Measurements from ENCODE around the gene TMEM221.

TMEM221 gene

DNA sequence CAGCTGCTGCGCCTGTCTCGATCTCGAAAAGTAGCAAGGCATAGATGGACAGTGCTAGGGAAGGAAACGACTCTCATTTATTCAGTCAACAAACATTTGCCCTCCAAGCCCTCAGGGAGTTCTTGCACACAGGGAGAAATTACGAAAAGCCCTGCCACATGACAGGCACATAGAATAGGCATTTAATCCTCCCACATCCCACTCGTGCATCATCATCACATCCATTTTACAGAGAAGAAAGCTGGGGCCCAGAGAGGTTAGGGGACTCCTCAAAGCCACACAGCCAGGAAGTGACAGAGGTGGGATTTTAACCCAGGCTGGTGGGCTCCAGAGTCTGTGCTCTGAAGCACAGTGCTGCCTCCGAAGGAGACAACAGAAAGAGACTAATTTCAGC, 11.6 kb downstream of the TMEM221 start:
- no peak for DNase-seq

DNA sequence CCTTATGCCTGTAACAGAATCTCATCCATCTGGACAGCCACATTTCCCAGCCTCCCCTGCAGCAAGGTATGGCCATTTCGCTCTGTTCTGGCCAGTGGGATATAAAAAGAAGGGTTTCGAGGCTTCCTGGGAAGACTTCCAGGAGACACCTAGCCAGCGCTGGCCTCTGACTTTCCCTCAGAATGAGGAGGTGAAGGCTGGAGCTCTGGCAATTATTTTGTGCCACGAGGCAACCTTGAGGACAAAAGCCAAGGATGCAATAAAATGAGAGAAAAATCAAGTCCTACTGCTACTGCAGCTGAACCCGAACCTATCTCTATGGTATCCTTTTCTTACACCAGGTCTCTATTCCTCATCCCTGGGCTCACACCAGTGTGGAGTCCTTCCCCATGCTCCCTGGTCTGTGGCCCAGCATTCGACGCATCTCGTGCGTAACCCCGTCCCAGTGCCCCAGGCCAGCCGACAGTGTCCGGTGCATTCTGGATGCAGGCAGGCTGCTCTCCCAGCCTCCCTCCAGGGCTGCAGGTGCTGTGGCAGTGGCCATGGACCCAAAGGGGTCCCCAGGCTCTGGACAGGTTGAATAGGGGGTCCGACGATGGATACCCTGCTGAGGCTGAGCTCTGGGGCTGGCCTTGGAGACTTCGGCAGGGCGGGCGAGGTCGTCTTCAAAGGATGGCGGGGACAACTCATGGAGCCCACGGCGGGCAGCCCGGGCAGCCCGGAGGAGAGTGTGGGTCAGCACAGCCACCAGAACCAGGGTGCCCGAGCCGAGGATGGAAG, 12.2 kb downstream of the TMEM221 start:
- DNase-seq, result no peak

DNA sequence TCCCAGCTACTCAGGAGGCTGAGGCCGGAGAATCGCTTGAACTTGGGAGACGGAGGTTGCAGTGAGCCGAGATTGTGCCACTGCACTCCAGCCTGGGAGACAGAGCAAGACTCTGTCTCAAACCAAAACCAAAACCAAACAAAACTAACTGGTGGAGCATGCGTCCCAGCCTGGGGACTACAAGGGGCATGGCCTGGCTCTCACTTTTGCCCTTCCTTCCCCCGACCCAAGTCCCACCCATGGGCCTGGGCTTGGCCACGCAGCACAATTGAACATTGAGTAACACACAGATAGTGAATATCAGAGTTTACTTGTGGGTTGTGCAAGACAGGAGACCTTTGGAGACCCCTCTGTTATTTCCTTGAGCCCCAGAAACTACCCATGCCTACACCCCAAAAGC, 13.2 kb downstream of the TMEM221 start:
- no peak for DNase-seq

GRCh38 chr19:17431417-17431816, 17.1 kb downstream of the TMEM221 start:
- DNase-seq, result no peak

DNA sequence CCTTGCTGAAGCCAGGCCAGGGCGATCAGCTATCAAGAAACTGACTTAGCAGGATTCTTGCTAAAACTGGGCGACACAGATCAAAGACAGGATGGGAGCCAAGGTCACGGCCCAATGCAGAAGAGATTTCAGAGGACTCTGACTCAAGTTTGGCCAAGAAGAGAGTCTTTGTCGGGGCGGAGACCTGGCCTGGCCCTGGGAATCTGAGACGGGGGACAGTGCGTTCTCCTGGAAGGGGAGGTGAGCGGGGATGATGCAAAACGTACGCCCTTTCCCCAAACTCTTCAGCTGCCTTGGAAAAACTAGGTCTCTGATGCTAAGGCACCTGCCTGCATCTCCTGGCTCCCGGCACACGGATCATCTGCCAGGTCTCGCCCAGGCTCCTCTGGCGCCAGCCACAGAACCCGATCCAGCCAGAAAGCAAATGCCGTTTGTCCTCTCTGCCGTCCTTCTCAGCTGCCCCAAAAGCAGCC, 18.8 kb downstream of the TMEM221 start:
- no peak for DNase-seq

- no peak for DNase-seq
Measured at GRCh38 chr19:17424743-17425365, 23.6 kb downstream of the TMEM221 start.

GRCh38 chr19:17423429-17424208, 24.8 kb downstream of the TMEM221 start:
- DNase-seq, result no peak

GRCh38 chr19:17421942-17422341, 26.5 kb downstream of the TMEM221 start:
- no peak for DNase-seq

DNA sequence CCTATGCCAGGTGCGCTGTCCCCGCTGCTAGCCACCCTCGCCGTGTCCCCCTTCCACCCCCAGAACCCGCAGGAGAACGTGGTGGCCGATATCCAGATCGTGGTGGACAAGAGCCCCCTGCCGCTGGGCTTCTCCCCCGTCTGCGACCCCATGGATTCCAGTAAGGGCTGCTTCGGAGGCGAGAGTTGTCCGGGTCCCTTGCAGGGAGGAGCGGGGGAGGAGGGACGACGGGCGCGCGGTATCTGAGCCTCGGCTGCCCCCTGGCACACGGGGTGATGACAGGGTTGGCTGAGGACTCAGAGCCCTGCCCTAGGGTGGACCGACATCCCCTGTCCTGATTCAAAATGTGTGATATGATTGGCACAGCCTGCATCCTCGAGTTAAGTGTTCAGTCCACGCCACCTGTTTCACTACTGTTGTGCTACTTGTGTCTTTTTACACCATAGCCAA, 28.0 kb downstream of the TMEM221 start:
- no peak for DNase-seq

- DNase-seq, result peak; percentile 68 to 89
Measured at GRCh38 chr19:17419621-17420474, 28.6 kb downstream of the TMEM221 start, which contains the start of gene MVB12A. Gene MVB12A, plus strand, starts transcription at chr19:17420047. Its CDS starts 89 bp downstream, at chr19:17420136.

GRCh38 chr19:17419154-17419620, 29.3 kb downstream of the TMEM221 start:
- no peak for DNase-seq

DNA sequence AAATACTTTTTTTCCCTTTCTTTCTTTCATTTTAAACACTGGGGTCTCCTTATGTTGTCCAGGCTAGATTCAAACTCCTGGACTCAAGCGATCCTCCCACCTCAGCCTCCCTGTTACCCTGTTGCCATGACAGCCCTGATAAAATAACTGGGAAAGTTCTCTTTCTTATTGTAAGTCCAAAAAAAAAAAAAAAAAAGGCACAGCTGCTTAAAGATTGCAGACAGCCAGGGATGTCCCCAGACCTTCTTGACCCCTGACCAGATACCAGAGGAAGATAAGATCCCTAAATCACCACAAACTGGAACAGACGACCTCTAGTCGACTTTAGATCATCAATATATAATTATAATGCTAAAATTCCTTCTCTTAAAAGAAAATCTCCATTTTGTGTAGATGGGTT, 29.8 kb downstream of the TMEM221 start:
- no peak for DNase-seq

- DNase-seq, result no peak
Measured at GRCh38 chr19:17415121-17415520, 33.3 kb downstream of the TMEM221 start.

GRCh38 chr19:17414097-17414496, 34.4 kb downstream of the TMEM221 start:
- DNase-seq, result no peak

DNA sequence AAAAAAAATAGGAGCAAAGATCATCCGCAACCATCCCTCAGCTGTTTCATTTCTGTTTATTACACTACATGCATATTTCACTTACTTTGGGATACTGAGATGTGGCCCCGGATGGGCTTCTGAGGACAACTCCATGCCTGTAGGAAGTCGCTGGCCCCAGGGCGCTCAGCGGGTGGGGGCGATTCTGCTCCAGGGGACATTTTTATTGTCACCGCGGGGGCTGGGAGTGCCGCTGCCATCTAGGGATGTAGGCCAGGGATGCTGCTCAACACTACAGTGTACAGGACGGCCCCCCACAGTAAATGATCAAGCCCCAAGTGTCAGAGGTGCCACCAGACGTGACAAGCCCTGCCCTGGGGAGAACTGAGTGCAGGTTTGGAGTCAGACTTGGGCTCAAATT, 36.7 kb downstream of the TMEM221 start:
- DNase-seq, result no peak

- DNase-seq, result no peak
Measured at GRCh38 chr19:17409990-17410389, 38.5 kb downstream of the TMEM221 start.

DNA sequence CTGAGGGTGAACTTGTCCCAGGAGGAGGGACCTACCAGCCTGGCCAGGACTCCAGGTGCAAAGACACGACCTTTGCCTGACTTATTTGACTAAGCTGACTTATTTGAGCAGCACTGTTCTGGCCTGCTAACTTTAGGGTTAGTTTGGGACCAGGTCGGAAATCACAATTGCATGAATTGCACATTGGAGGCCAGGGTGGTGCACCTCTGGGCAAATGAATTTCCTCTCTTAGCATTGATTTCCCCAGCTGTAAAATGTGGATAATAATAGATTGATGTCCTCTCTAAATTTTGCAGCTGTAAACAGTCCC, 41.6 kb downstream of the TMEM221 start:
- DNase-seq, result no peak

DNA sequence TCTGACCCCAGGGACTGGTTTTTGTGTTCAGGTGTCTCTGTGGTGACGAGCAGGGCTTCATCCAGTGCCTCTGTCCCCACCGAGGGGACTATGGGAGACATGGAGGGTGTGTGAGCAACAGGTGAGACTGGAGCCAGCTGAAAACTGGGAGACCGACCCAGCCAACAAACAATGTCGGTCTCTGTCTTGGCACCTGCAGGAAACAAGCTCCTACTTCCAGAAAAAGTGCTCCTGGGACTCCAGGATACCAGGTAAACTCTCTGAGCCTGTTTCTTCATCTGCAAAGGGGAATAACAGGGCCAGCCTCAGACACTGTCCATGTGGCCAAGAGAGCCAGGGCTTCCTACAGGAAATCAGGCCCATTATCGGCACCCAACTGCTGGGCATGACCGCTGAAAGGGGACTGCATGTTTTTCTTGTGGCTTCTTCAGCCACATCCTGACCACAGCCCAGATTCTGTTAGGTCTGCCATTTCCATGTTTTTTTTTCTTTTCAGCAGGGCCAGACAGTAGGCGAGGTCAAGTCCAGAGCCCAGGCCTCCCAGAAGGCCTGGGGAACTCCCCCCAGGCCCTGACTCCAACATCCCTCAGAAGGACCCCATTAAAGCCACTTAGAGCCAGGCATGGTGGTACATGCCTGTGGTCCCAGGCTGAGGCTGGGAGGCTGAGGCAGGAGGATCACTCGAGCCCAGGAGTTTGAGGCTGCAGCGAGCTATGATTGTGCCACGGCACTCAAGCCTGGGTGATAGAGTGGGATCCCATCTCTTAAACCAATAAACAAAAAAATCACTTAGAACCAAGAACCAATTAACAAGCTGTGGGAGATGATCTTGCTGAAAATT, 42.2 kb downstream of the TMEM221 start:
- no peak for DNase-seq

- DNase-seq, result no peak
Measured at GRCh38 chr19:17405250-17406045, 43.0 kb downstream of the TMEM221 start, which contains the start of gene BST2. Gene BST2, minus strand, starts transcription at chr19:17405630. Its CDS starts 55 bp downstream, at chr19:17405575.

GRCh38 chr19:17404621-17405249, 43.7 kb downstream of the TMEM221 start:
- no peak for DNase-seq

Data from NCI-H187 (cell line).